HG03280 (cell line): ENCODE data around the gene UEVLD.

Experiments
- ATAC-seq: cut with Tn5 transposase; IDR thresholded peaks from one replicate; pipeline ENCODE4 v1.9.1; 2021; ENCODE audit warnings: mild to moderate bottlenecking, moderate library complexity; ENCODE audit not compliant: unreplicated experiment

Gene UEVLD

GRCh38 chr11:18502352-18502751, 86.2 kb downstream of the UEVLD start:
- no peak for ATAC-seq

GRCh38 chr11:18501629-18502028, 86.9 kb downstream of the UEVLD start:
- ATAC-seq, result no peak

GRCh38 chr11:18498039-18498438, 90.5 kb downstream of the UEVLD start:
- no peak for ATAC-seq

- no peak for ATAC-seq
These were observed 92.8 kb downstream of the UEVLD start for GRCh38 chr11:18495703-18496102.

GRCh38 chr11:18495271-18495670, 93.3 kb downstream of the UEVLD start:
- ATAC-seq, result no peak

- ATAC-seq, result no peak
These were observed 95.2 kb downstream of the UEVLD start for GRCh38 chr11:18493310-18493709.

GRCh38 chr11:18492888-18493287, 95.6 kb downstream of the UEVLD start:
- ATAC-seq, result no peak

GRCh38 chr11:18491924-18492323, 96.6 kb downstream of the UEVLD start:
- no peak for ATAC-seq

GRCh38 chr11:18490736-18491485, 97.6 kb downstream of the UEVLD start:
- ATAC-seq, result no peak

GRCh38 chr11:18490319-18490718, 98.2 kb downstream of the UEVLD start:
- ATAC-seq, result no peak

- peak; percentile 50 for ATAC-seq
These were observed 102.5 kb downstream of the UEVLD start for GRCh38 chr11:18485913-18486528.
